Measurements from ENCODE around the gene MLLT11.

- no peak for TF ChIP-seq CTCF (conservative IDR thresholded peaks at IDR 0.05; ENCODE audit: low read length)
- no peak for TF ChIP-seq EZH2phosphoT487 (IDR thresholded peaks at IDR 0.05; ENCODE audit: borderline replicate concordance, low read depth, low read length)
Measured at GRCh38 chr1:151047591-151047924, 12.6 kb upstream of the MLLT11 start, which contains the start of gene C1orf56.

Measured in OCI-LY7 (cell line).